ENCODE results near the gene AGO3.

GRCh38 chr1:36091698-36092097 lies 160.8 kb downstream of the AGO3 start:
- TF ChIP-seq CTCF (IDR thresholded peaks at IDR 0.05; ENCODE audit: low read length), result no peak
- TF ChIP-seq EZH2 (IDR thresholded peaks at IDR 0.05; ENCODE audit: borderline replicate concordance, low read length), result no peak
